HG02870 (cell line): ENCODE results near the gene TSEN15.
"Not testable (repeated sequence)": the region's sequence is repeated elsewhere in the genome, so short reads cannot be mapped to it uniquely, and the experiment has no call there.

Experiments
- ATAC-seq: cut with Tn5 transposase; IDR thresholded peaks from one replicate; pipeline ENCODE4 v1.9.1; 2021; ENCODE audit warnings: mild to moderate bottlenecking, moderate library complexity; ENCODE audit not compliant: unreplicated experiment

Gene TSEN15

GRCh38 chr1:184096005-184096404 lies 44.5 kb downstream of the TSEN15 start:
- ATAC-seq: no peak

GRCh38 chr1:184096580-184096979 lies 45.0 kb downstream of the TSEN15 start:
- not testable (repeated sequence) for ATAC-seq

- ATAC-seq: no peak
These were observed 49.6 kb downstream of the TSEN15 start for GRCh38 chr1:184101141-184101540.

- no peak for ATAC-seq
These were observed 50.0 kb downstream of the TSEN15 start for GRCh38 chr1:184101571-184101970.

- ATAC-seq: no peak
These were observed 59.0 kb downstream of the TSEN15 start for GRCh38 chr1:184110272-184111204.

GRCh38 chr1:184112176-184112948 lies 60.8 kb downstream of the TSEN15 start:
- ATAC-seq: no peak

- no peak for ATAC-seq
These were observed 61.7 kb downstream of the TSEN15 start for GRCh38 chr1:184113251-184113650.

GRCh38 chr1:184114818-184115398 lies 63.4 kb downstream of the TSEN15 start:
- no peak for ATAC-seq

GRCh38 chr1:184116287-184116686 lies 64.8 kb downstream of the TSEN15 start:
- no peak for ATAC-seq

GRCh38 chr1:184118046-184118445 lies 66.5 kb downstream of the TSEN15 start:
- no peak for ATAC-seq
